Measurements from ENCODE around the gene PARM1.

PARM1 gene, protein sequence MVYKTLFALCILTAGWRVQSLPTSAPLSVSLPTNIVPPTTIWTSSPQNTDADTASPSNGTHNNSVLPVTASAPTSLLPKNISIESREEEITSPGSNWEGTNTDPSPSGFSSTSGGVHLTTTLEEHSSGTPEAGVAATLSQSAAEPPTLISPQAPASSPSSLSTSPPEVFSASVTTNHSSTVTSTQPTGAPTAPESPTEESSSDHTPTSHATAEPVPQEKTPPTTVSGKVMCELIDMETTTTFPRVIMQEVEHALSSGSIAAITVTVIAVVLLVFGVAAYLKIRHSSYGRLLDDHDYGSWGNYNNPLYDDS

DNA sequence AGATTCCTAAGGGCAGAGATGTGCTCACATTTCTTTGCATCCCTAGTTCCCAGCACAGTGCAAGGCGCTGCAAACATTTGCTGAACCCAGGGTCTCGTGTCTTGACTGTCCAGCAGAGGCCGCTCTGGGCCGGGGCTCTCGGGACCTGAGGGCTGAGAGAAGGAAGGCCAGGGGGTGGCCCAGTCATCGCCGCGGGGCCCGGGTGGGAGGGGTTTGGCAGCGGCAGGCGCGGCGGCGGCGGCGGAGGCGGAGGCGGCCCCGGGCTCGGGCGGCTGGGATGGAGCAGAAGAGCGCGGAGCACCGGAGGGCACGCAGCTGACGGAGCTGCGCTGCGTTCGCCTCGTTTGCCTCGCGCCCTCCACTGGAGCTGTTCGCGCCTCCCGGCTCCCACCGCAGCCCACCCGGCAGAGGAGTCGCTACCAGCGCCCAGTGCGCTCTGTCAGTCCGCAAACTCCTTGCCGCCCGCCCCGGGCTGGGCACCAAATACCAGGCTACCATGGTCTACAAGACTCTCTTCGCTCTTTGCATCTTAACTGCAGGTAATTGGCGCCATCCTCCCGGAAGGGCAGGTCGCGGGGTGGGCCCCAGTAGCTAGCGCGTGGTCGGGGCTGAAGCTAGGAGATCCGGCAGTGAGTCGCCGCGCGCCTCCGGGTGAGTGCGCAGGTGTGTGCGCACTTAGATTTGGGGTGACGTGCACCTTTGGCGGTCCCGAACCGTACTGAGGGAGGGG, at the start of gene PARM1:
Gene PARM1, plus strand, starts transcription at position 285 of the 730 bp plus-strand sequence. Its CDS starts 212 bp downstream, at position 497.
- intact Hi-C loops (cut with DNase I), result loop anchor here (5.0 kb wide), 5 partner anchors 56 to 559 kb away; no protein-coding TSS in a partner anchor
- peak; percentile 84 to 99 (median 92) for DNase-seq

DNA sequence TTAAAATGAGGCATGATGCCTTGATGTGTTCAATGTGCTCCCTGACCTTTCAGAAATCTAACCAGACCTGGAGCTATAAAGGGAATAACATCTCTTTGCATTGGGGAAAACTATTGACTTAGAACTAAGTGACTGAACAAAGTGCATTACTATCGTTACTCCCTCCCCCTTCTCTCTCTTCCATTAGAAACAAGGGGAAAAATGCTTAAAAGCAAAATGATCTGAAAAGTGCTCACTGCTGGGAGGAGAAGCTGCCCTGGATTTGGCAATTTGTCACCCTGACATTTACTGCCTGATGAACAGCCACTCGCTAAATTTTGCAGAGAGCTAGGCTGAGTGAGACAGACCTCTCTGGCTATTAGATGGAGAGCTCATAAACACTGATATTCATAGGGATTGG, 48.6 kb upstream of the PARM1 start:
- no peak for DNase-seq

DNA sequence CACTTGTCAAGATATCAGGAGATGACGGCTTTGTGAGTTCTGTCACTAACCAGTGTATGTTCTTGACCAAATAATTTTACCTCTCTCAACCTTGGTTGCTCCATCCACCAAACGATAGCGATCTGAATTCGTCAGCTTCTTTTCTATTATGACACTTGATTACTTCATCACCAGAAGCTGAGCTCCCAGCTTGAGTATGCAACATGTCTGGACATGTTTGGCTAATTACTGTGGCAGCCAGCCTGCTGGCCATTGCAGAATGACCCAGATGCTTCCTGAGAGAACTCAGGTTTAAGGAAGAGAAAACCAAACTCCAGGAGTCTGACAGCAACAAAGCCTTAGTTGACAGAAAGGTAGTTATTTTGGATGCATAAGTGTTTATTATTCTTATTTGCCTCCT, 46.4 kb upstream of the PARM1 start:
- DNase-seq, result no peak
- intact Hi-C loops (cut with DNase I), result no loop called here

More for the DNA sequence above, 48.6 kb upstream of the PARM1 start:
- intact Hi-C loops (cut with DNase I), result no loop called here

DNA sequence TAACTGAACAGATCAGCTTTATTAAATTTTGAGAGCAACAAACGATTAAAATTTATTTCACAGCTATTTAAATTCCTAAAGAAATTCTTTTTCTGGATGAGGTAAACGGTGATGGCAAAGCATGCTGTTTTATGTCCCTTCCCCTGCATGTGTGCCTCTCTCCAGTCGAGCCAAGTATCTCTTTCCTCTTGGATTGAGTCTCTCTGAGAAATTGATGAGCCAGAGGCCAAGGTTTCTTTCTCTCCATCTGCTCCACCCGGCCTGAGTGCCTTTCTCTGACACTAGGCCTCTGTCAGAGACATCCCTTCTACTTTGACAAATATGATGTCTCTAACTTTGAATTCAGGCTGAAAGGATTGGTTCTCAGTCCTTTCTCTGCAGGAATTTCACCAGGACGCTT, 42.6 kb upstream of the PARM1 start:
- intact Hi-C loops (cut with DNase I), result no loop called here
- no peak for DNase-seq

DNA sequence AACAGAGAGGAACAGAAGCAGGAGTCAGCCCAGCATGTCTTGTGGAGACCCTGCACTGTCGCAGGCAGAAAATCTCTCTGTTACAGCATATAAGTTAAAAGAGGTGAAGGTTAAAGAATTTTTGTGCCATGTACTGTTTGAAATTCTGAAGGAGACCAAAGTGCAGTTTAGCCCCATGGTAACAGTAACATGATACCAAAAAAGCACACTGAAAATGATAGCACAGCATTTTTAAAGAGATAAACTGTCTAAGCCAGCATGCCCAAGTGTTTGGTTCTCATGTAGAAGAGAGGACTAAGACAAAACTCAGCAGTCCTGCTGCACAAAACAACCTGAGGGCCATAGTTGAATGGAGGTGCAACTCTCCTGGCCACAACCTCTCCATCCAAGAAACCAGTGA, 41.9 kb upstream of the PARM1 start:
- intact Hi-C loops (cut with DNase I), result no loop called here

DNA sequence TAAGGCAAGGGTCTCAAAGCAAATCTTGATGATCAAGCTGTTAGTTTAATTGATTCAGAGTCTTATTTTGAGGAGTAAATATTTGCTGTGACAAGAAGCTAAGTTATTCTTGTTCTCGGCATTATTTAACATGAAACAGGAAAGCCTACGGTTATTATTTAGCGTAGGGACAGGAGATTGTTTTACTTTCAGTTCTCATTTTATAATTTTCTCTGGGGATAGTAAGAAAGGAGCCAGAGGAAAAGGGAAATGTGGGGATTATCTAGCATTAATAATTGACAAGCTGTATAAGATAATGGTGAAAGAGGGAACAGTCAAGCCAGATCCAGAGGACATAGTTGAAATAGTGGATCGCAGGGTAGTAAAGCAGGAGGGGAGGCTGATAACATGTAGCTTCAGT, 39.7 kb upstream of the PARM1 start:
- intact Hi-C loops (cut with DNase I), result no loop called here
- DNase-seq, result no peak

More for the DNA sequence above, 41.9 kb upstream of the PARM1 start:
- DNase-seq, result no peak

DNA sequence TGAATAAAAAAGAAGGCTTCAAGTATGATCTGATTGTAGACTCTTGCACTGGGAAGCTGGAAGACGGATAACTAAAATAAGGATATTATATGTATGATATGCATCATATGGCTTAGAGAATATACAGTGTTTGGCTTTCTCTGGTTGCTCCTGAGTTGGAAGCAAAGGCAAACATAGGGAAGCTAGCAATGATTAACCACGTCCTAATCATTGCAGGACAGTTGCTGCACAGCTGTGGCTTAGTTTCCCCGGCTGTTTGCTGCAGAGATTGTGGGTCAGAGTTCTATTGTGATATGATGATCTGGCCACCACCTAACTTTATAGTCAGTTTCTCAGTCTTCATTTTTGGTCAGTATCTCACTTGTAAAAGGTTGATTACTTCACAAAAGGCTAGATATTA, 36.3 kb upstream of the PARM1 start:
- no peak for DNase-seq
- intact Hi-C loops (cut with DNase I), result no loop called here

DNA sequence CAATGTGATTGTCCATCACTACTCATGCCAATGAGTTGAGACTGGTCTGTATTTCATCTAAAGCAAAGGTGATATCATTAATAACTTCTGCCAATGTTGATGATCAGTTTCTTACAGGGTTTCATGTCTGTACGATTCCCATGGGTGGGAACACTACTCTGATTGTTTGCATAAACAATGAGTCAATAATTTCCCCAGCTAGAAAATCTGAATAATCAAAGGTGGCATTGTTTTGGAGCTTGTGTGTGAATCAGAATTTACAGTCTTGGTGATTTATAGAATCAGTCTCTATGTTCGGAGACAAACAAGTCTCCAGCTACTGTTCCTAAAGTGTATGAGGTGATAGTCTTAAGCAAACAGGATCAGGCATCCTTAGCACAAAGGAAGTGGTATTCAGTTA, 35.5 kb upstream of the PARM1 start:
- no peak for DNase-seq
- intact Hi-C loops (cut with DNase I), result no loop called here

DNA sequence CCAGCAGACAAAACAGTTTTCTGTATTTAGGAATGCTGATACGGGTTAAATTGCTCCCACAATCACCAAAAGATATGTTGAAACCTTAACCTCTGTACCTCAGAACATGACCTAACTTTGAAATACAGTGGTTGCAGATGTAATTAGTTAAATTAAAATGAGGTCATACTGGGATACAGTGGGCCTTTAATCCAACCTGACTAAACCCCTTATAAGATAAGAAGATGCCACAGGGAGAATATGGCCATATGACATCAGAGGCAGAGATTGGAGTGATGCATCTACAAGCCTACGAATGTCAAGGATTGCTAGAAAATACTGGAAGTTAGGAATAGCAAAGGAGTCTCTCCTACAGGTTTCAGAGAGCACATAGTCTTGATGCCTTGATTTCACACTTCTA, 32.1 kb upstream of the PARM1 start:
- no peak for DNase-seq
- intact Hi-C loops (cut with DNase I), result no loop called here

DNA sequence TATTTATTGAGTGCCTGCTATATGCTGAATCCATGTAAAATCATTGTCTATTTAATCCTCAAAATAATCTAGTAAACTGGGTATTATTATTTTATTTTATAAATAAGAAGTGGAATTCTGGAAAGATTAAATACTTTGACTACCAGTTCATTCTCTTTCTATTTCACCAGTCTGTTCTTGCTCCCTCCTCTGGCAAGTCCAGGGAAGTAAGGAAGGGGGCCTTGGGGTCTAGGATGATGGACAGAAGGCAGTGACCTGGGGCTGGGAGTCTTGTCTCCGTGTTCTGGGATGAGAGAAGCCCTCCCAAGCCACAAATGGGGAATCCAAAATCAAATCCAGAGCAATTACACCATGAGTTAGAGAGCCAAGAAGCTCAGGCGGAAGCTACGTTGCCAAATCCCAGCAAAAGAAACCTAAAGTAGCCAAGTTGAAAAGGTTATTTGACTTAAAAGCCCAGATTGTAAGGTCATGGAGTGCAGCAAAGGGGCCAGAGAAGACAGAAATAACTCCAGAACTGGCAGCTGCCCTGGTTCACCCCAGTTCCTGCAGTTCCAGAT, 28.3 kb upstream of the PARM1 start:
- intact Hi-C loops (cut with DNase I), result no loop called here
- DNase-seq, result no peak

DNA sequence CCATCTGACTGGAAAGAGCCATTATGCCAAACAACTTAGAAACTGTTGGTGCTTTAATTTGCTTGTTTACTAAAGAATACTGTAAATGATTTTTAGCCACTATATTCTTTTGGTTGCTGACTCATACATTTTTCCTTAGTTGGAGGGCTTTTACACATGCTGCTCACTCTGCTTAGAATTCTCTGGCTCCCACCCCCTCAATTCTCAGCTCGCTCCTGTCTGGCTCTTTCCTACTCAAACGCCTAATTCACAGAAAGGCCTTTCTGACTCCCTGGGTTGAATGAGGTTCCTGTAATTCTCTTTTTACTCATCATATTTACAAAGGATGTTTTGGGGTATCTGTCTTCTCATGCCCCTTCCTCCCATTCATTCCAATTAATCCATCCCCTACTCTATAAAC, 26.1 kb upstream of the PARM1 start:
- no peak for DNase-seq
- intact Hi-C loops (cut with DNase I), result no loop called here

DNA sequence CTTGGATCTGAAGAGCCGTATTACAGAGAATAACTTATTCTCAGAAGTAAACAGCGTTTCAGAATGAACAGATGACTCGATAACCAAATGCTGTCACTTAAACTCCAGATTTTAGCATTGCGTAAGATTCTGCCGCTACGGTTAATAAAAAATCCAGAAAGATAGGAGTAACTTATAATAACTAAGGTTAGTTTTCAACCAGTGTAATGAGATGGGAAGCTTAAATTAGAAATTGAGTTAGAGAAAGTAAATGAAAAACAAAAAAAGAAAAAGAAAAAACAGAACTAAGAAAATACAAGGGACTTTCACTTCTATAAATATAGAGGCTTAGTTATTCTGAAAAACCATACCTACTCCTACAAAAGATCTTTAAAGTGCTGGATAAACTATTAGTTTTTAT, 13.1 kb upstream of the PARM1 start:
- no peak for DNase-seq
- intact Hi-C loops (cut with DNase I), result no loop called here

DNA sequence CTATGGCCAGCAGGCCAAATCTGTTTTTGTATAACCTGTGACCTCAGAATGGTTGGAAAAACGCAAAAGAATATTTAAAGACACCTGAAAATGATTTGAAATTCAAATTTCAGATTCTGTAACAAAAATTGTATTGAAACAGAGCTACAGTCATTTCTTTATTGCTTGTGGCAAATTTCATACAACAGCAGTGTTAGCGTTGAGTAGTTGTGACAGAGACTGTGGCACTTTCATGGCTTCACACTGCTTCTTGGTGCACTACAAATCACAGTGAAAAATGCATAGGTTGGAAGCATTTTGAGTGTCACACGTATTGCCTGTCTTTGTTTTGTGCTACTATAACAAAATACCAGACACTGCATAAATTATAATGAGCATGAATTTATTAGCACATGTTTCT, 12.2 kb upstream of the PARM1 start:
- intact Hi-C loops (cut with DNase I), result no loop called here
- no peak for DNase-seq

DNA sequence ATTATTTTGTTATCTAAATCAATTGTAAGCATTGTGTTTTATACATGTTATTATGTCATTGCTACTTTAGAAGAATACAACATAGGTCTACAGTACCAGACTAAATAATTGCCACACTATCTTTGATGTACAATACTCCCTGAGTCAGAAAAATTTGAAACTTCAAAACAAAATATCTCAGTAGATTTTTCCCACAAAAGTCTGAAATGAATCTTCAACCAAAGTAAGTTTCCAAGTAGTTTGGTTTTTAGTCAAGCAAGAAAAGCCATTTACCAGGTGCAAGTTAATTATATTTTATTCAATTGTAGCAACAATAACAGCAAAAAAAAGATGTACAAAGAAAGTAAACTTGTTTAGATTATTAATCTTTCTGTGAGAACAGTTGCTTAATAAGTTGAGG, 11.4 kb upstream of the PARM1 start:
- DNase-seq, result no peak
- intact Hi-C loops (cut with DNase I), result no loop called here

DNA sequence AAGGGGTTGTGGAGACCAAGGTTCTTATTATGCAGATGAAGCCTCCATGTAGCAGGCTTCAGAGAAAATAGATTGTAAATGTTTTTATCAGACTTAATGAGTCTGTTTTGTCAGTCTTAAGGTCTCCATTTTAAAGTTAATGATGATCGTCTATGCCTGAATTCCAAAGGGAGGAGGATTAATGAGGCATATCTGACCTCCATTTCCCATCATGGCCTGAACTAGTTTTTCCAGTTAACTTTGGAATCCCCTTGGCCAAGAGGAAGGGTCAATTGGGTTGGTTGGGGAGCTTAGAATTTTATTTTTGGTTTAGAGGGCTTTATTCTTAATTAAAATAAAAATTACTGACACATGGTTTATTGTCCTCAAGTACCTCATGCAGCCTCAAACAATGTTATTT, 6.9 kb upstream of the PARM1 start:
- intact Hi-C loops (cut with DNase I), result no loop called here
- DNase-seq, result no peak

DNA sequence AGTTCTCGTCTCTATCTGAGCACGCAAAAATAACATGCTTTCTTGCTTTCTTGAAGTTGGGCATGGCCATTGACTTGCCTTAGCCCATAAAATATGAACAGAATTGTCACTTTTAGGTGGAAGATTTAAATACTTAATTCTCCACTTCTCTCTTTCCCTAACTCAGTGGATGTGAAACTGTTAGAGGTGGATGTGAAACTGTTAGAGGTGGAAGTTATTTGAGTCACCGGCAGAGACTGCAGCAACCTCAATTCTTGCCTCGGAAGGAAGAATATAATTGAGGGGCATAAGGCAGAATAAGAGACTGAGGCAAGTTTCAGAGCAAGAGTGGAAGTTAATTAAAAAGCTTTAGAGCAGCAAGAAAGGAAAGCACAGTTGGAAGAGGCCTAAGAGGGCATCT, 2.8 kb upstream of the PARM1 start:
- no peak for DNase-seq
- intact Hi-C loops (cut with DNase I), result loop anchor here (5.0 kb wide), 5 partner anchors 53 to 562 kb away; no protein-coding TSS in a partner anchor

DNA sequence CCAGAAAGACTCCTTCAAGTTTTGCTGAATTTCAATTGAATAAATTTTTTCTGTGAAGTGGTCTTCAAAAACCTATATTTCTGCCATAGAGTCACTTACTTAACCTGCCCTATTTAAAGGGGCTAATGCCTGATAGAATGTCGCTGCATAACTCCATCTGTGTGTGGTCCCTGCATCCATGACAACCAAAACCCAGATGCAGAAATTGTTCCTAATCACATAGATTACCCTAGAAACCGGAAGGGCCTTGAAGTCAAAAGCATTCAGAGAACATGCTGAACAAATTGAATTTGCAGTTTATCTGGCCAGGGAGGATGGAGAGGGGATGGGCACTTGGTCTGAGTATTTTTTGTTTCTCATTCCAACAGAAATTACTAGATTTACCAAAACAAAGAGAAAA, 1.5 kb upstream of the PARM1 start:
- DNase-seq, result no peak
- intact Hi-C loops (cut with DNase I), result loop anchor here (5.0 kb wide), 5 partner anchors 54 to 561 kb away; no protein-coding TSS in a partner anchor

DNA sequence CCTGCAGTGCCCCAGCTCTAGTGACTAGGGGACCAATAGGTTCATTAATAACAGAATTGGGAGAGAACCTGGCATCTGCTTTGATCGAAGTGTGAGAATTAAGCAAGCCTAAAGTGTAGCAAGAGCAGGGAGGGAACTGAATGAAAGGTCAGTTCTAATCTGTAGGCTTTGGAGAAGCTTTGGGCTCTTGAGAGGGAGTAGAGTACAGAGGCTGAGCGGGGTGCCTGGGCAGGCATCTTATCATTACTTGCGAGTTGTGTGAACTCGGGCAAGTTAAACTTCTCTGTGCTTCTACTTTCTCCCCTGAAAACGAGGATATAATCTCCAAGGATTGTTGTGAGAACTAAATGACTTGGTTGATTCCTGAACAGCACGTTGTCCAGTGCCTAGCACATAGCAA, 906 bp upstream of the PARM1 start:
- intact Hi-C loops (cut with DNase I), result loop anchor here (5.0 kb wide), 5 partner anchors 55 to 560 kb away; no protein-coding TSS in a partner anchor
- no peak for DNase-seq

DNA sequence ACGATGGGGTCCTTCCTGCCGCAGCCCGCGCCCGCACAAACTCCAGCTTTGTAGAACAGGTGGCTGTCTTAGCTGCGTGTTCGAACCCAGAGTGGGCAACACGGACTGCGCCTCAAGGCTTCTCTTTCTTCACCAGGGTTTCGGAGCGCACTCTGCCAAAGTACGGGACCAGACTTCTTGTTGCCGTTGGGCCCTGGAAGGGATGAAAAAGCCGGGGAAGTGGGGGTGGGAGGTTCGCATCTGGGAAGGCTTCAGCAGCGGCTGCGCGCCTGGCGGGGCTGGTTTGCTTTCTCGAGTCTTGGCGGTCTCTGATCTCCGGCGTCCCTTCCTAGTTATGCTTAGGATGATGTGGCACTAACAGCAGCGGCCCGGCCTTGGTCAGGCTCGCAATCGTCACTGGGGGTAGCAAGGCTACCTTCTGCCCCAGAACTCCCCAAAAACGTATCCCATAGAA, 673 bp downstream of the PARM1 start:
- intact Hi-C loops (cut with DNase I), result loop anchor here (5.0 kb wide), 5 partner anchors 56 to 559 kb away; no protein-coding TSS in a partner anchor
- DNase-seq, result peak in 9 of 10 donors; percentile 14 to 87 (median 31)

DNA sequence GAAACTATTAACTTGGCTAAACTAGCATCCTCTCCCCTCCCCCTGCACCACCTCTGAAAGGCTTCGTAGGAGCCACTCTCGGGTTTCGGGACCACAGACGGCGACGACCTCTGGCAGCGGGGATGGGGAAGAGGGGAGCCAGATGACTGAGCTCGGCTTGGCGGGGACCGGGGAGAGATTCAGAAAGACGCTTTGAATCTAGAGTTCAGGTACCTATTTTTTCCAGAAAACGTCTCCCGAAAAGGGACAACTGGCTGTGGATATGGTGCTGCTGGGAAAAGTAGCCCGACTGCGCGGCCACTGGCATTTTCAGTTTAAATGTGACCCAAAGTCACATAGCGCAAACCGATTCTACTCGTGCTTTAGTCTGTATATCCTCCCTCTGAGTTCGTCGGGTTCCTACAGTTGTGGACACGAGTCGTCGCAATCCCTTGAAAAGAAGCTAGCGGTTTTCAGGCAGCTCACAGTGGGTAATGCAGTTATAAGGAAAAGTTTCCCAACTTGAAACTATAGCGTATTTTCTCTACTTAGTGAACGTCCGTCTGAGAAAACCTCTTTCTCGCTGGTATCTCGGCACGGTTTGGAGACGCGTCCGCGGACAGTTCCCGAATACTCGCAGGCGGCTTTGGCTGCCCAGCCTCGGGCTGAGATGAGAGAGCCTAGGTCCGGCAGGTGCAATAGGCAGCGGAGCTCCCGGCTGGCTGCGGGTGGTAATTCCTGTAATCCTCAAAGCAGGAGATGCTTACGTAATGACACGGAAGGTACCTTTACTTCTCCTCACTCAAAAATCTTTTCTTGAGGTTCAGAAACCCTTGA, 1.3 kb downstream of the PARM1 start:
- intact Hi-C loops (cut with DNase I), result loop anchor here (5.0 kb wide), 5 partner anchors 57 to 558 kb away; no protein-coding TSS in a partner anchor
- DNase-seq, result peak; percentile 21 to 90 (median 33)
